H9 (cell line): ENCODE data around the gene LZTFL1. TPM values are rescaled to one million over a fixed set of nuclear protein-coding genes. Genes with fewer than 3 reads are reported as not detected.

Experiments used
- DNase-seq: peaks from one replicate; pipeline ENCODE4 v3.0.0-alpha.2; 2017
- H2AFZ ChIP-seq: one replicate; pipeline ENCODE4 v1.6.1; 2013; ENCODE audit warnings: mild to moderate bottlenecking, low read length, control low read depth, moderate library complexity
- H2AK5ac ChIP-seq: 2 replicates; pipeline ENCODE4 v1.6.1; 2013; ENCODE audit warnings: low read length, control low read depth, mixed read lengths; ENCODE audit not compliant: insufficient read length
- H2BK120ac ChIP-seq: one replicate; pipeline ENCODE4 v1.6.1; 2013; ENCODE audit warnings: low read depth, mild to moderate bottlenecking, low read length, control low read depth, inconsistent platforms; ENCODE audit not compliant: poor library complexity, severe bottlenecking
- H2BK12ac ChIP-seq: 2 replicates; pipeline ENCODE4 v1.6.1; 2013; ENCODE audit warnings: low read length, control low read depth, mixed read lengths, low read depth; ENCODE audit not compliant: insufficient read length
- H2BK15ac ChIP-seq: 2 replicates; pipeline ENCODE4 v1.6.1; 2013; ENCODE audit warnings: low read depth, low read length, control low read depth
- H2BK20ac ChIP-seq: one replicate; pipeline ENCODE4 v1.6.1; 2013; ENCODE audit warnings: low read depth, mild to moderate bottlenecking, low read length, control low read depth, inconsistent platforms; ENCODE audit not compliant: poor library complexity, severe bottlenecking
- H2BK5ac ChIP-seq: 2 replicates; pipeline ENCODE4 v1.6.1; 2013; ENCODE audit warnings: low read length, control low read depth, mixed read lengths; ENCODE audit not compliant: insufficient read length
- H3K14ac ChIP-seq: 2 replicates; pipeline ENCODE4 v1.6.1; 2013; ENCODE audit warnings: low read length, control low read depth; ENCODE audit not compliant: insufficient read depth
- H3K18ac ChIP-seq: 2 replicates; pipeline ENCODE4 v1.6.1; 2013; ENCODE audit warnings: low read depth, mild to moderate bottlenecking, mixed read lengths, low read length, control low read depth; ENCODE audit not compliant: insufficient read length
- H3K23ac ChIP-seq: 2 replicates; pipeline ENCODE4 v1.6.1; 2013; ENCODE audit warnings: low read length, control low read depth, mixed read lengths, low read depth; ENCODE audit not compliant: insufficient read length
- H3K23me2 ChIP-seq: 2 replicates; pipeline ENCODE4 v1.6.1; 2013; ENCODE audit warnings: low read depth, mild to moderate bottlenecking, mixed read lengths, low read length, control low read depth; ENCODE audit not compliant: insufficient read length, poor library complexity, severe bottlenecking
- H3K27ac ChIP-seq: 2 replicates; pipeline ENCODE4 v1.5.1; 2013; ENCODE audit warnings: low read length, control low read depth, mixed read lengths, low read depth; ENCODE audit not compliant: insufficient read length
- H3K27me3 ChIP-seq: 2 replicates; pipeline ENCODE4 v1.6.1; 2013; ENCODE audit warnings: low read length, control low read depth, inconsistent platforms; ENCODE audit not compliant: insufficient read depth
- H3K4ac ChIP-seq: 2 replicates; pipeline ENCODE4 v1.6.1; 2013; ENCODE audit warnings: low read depth, mild to moderate bottlenecking, control low read depth, inconsistent platforms, low read length, moderate library complexity
- H3K4me1 ChIP-seq: 2 replicates; pipeline ENCODE4 v1.6.1; 2013; ENCODE audit warnings: low read length, control low read depth, inconsistent platforms; ENCODE audit not compliant: insufficient read depth
- H3K4me2 ChIP-seq: 2 replicates; pipeline ENCODE4 v1.6.1; 2013; ENCODE audit warnings: low read length, control low read depth, mixed read lengths; ENCODE audit not compliant: insufficient read length, insufficient read depth
- H3K56ac ChIP-seq: 2 replicates; pipeline ENCODE4 v1.6.1; 2013; ENCODE audit warnings: low read depth, mild to moderate bottlenecking, mixed read lengths, low read length, control low read depth; ENCODE audit not compliant: insufficient read length
- H3K79me1 ChIP-seq: 2 replicates; pipeline ENCODE4 v1.6.1; 2013; ENCODE audit warnings: low read depth, mild to moderate bottlenecking, moderate library complexity, low read length, control low read depth, inconsistent platforms; ENCODE audit not compliant: insufficient read depth, poor library complexity, severe bottlenecking
- H3K79me2 ChIP-seq: 2 replicates; pipeline ENCODE4 v1.6.1; 2013; ENCODE audit warnings: low read length, control low read depth, inconsistent platforms; ENCODE audit not compliant: insufficient read depth
- H3K9ac ChIP-seq: 2 replicates; pipeline ENCODE4 v1.6.1; 2013; ENCODE audit warnings: low read length, control low read depth, mixed read lengths; ENCODE audit not compliant: insufficient read length; ENCODE audit errors: extremely low read depth
- H3K9me3 ChIP-seq: one replicate; pipeline ENCODE4 v1.6.1; 2013; ENCODE audit warnings: low read depth, low read length, inconsistent platforms; ENCODE audit not compliant: control insufficient read depth
- H3T11ph ChIP-seq: one replicate; pipeline ENCODE4 v1.6.1; 2013; ENCODE audit warnings: mild to moderate bottlenecking, low read length, control low read depth, inconsistent platforms
- H4K20me1 ChIP-seq: one replicate; pipeline ENCODE4 v1.6.1; 2013; ENCODE audit not compliant: control insufficient read depth, insufficient read length, insufficient read depth
- H4K5ac ChIP-seq: 2 replicates; pipeline ENCODE4 v1.6.1; 2013; ENCODE audit warnings: low read depth, mild to moderate bottlenecking, mixed read lengths, low read length, control low read depth; ENCODE audit not compliant: insufficient read length
- H4K8ac ChIP-seq: replicated peaks from 2 replicates; pipeline ENCODE4 v1.6.1; 2013; ENCODE audit warnings: low read length, control low read depth, mixed read lengths, low read depth; ENCODE audit not compliant: insufficient read length
- H4K91ac ChIP-seq: 2 replicates; pipeline ENCODE4 v1.6.1; 2013; ENCODE audit warnings: low read depth, mild to moderate bottlenecking, moderate library complexity, mixed read lengths, low read length, control low read depth; ENCODE audit not compliant: insufficient read length
- H3K27ac Mint-ChIP-seq, 3 experiments: 2 replicates in 2 of 3; 3 replicates in 1 of 3; pipeline ENCODE4 v1.8.0; 2020 to 2021; ENCODE audit warnings: mixed read lengths in 3 of 3, mild to moderate bottlenecking in 1 of 3, moderate library complexity in 1 of 3
- H3K27me3 Mint-ChIP-seq: 2 replicates; pipeline ENCODE4 v1.8.0; 2021; ENCODE audit warnings: low read depth, mild to moderate bottlenecking, moderate library complexity, mixed read lengths
- H3K36me3 Mint-ChIP-seq, 3 experiments: 2 replicates in 2 of 3; 3 replicates in 1 of 3; pipeline ENCODE4 v1.8.0; 2020 to 2021; ENCODE audit warnings: low read depth in 3 of 3, mixed read lengths in 3 of 3; ENCODE audit not compliant: insufficient read depth in 1 of 3
- H3K4me1 Mint-ChIP-seq, 2 experiments: 2 replicates each; pipeline ENCODE4 v1.8.0; 2020; ENCODE audit warnings: mixed read lengths in 2 of 2
- H3K4me3 Mint-ChIP-seq, 2 experiments: 2 replicates in 1 of 2; 3 replicates in 1 of 2; pipeline ENCODE4 v1.8.0; 2020 to 2021; ENCODE audit warnings: mild to moderate bottlenecking in 2 of 2, mixed read lengths in 2 of 2, moderate library complexity in 1 of 2
- H3K9me3 Mint-ChIP-seq, 2 experiments: 2 replicates in 1 of 2; 3 replicates in 1 of 2; pipeline ENCODE4 v1.8.0; 2020; ENCODE audit warnings: mild to moderate bottlenecking in 2 of 2, mixed read lengths in 2 of 2, moderate library complexity in 1 of 2
- CTCF ChIP-seq: fragments of 200-600 bp; sonication (generic); conservative IDR thresholded peaks from 3 replicates; pipeline ENCODE4 v1.8.0; 2021; ENCODE audit warnings: antibody characterized with exemption, mild to moderate bottlenecking
- WGBS: extraction: QIAGEN DNeasy Blood & Tissue Kit; methylation state at CpG from one replicate; pipeline ENCODE4 v1.1.7; 2013; ENCODE audit warnings: missing lambda C conversion rate, low lambda C conversion rate, mixed read lengths; ENCODE audit not compliant: insufficient read length; ENCODE audit errors: extremely low coverage; 5-methylcytosine and 5-hydroxymethylcytosine counted together
- total RNA-seq: library from RNA; stranded (reverse); gene quantifications from 2 replicates; pipeline ENCODE4 v1.2.1, GENCODE V29; 2021

The LZTFL1 gene
- total RNA-seq, 1 experiment from 2014 or later = 12.2 TPM

GRCh38 chr3:45781271-45781670 is 60.6 kb downstream of the LZTFL1 start:
- Histone ChIP-seq H3K79me2 (no peaks in the 10 kb centered on the region), H2BK12ac (no peak overlapping the region), H2AK5ac (no peak overlapping the region), H2BK15ac (no peak overlapping the region), H4K91ac (no peak overlapping the region), H3K4ac (no peak overlapping the region), H3T11ph (no peak overlapping the region), H3K4me2 (no peak overlapping the region), H2BK20ac (no peak overlapping the region), H2BK5ac (no peak overlapping the region), H4K8ac (no peak overlapping the region), H3K9me3 (no peaks in the 10 kb centered on the region), H3K23me2 (no peaks in the 10 kb centered on the region), H2BK120ac (no peak overlapping the region), H2AFZ (no peak overlapping the region), H3K27ac (no peak overlapping the region), H3K56ac (no peak overlapping the region), H4K20me1 (no peaks in the 10 kb centered on the region), H3K4me1 (no peaks in the 10 kb centered on the region), H3K14ac (no peak overlapping the region), H3K79me1 (no peaks in the 10 kb centered on the region), H4K5ac (no peak overlapping the region), H3K9ac (no peak overlapping the region), H3K18ac (no peak overlapping the region), H3K23ac (no peak overlapping the region), H3K27me3 (0 out of 2 replicates have a peak, but pooled peaks cover 2% of the 10 kb centered on the region)
- no peak overlapping the region for H3K4me3 Mint-ChIP-seq
- WGBS = no CpG with 5 or more reads among the region's 5 CpGs
- H3K36me3 Mint-ChIP-seq = no peaks in the 10 kb centered on the region
- peaks cover 5% of the 10 kb centered on the region for H3K27me3 Mint-ChIP-seq
- TF ChIP-seq CTCF = no peak
- H3K9me3 Mint-ChIP-seq = peaks cover 2 to 6% of the 10 kb centered on the region in 2 experiments; a peak in 1 of 5 replicates
- H3K27ac Mint-ChIP-seq = no peak overlapping the region
- no peak for DNase-seq
- peaks cover 6 to 12% of the 10 kb centered on the region in 2 experiments; a peak in 3 of 4 replicates for H3K4me1 Mint-ChIP-seq
